Renal cortex interstitium (tissue), 11 donors: Measurements from ENCODE around the gene VEZT. TPM values are rescaled to one million over a fixed set of nuclear protein-coding genes. Genes with fewer than 3 reads are reported as not detected.
"Not testable (repeated sequence)": the region's sequence is repeated elsewhere in the genome, so short reads cannot be mapped to it uniquely, and the experiment has no call there.

Experiments
- DNase-seq, 11 donors: peaks; one replicate each; pipeline ENCODE4 v3.0.0-alpha.2; 2013; ENCODE audit warnings: low read depth in 9 of 11, low spot score in 4 of 11; ENCODE audit errors: extremely low read depth in 1 of 11
- polyA plus RNA-seq, 3 donors: library from polyadenylated mRNA; unstranded; fragments of 120-200 nt; gene quantifications; one replicate each; pipeline ENCODE4 v1.2.1, GENCODE V29; 2013; ENCODE audit not compliant: insufficient read length in 3 of 3

VEZT gene
- polyA plus RNA-seq, 3 donors: 65.3 to 80.1 (median 76.6) TPM

DNA sequence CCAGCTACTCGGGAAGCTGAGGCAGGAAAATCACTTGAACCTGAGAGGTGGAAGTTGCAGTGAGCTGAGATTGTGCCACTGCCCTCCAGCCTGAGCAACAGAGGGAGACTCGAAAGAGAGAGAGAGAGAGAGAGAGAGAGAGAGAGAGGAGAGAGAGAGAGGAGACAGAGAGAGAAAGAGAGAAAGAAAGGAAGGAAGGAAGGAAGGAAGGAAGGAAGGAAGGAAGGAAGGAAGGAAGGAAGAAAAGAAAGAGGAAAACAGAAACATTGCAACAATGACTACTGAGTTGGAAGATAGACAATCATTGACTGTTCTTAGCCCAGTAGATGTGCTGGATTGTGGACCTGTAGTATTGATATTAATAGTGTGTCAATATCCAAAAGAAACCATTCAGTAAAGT lies 22.2 kb downstream of the VEZT start:
- DNase-seq: not testable (repeated sequence)

DNA sequence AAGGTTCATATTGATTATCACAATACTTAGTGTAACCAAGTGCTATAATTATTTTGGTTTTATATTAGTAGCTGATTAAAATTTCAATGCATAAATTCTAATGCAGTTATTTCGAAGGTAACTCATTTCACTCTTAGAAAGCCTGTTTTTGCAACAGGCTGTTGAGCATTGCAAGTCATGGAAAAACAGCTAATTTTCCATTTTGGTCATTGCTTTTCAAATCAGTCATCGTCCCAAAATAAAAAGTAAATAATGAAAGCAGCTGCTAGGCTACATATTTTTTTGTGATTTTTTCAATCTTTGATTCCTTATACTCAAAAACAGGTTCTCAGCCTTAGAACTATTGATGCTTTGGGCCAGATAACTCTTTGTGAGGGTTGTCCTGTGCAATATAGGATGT lies 22.9 kb downstream of the VEZT start:
- no peak for DNase-seq

DNA sequence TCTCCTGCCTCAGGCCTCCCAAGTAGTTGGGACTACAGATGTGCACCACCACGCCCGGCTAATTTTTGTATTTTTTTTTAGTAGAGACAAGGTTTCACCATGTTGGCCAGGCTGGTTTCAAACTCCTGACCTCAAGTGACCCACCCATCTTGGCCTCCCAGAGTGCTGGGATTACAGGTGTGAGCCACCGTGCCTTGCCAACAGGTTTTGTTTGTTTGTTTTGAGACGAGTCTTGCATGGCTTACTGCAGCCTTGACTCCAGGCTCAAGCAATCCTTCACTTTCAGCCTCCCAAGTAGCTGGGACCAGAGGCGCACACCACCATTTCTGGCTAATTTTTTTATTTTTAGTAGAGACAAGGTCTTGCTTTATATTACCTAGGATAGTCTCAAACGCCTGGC lies 23.5 kb downstream of the VEZT start:
- DNase-seq: not testable (repeated sequence)

DNA sequence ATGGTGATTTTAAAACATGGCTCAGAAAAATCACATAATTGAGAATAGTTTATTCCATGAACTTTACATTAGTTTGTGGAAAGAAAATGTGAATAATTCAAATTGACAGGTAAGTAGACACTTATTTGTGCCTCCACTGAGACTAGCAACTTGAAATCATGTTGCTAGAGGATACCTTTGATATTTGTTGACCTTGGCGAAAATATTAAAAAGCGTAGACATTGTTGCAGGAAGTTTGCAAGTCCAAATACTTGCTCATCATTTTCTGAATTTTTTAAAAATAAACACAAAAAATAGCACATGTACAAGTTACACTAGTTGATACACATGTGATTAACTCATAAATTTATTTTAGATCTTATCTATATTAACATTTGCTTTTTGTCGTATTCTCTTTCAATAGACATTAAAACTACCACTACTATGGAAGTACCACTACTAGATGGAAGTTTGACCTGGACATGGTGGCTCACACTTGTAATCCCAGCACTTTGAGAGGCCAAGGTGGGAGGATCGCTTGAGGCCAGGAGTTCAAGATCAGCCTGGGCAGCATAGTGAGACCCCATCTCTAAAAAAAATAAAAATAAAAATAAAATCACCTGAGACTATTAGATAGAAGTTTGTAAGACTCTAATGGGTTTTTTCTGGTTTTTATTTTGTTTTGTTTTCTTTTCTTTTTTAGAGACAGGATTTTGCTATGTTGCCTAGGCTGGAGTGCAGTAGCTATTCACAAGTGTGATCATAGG lies 24.3 kb downstream of the VEZT start:
- no peak for DNase-seq

DNA sequence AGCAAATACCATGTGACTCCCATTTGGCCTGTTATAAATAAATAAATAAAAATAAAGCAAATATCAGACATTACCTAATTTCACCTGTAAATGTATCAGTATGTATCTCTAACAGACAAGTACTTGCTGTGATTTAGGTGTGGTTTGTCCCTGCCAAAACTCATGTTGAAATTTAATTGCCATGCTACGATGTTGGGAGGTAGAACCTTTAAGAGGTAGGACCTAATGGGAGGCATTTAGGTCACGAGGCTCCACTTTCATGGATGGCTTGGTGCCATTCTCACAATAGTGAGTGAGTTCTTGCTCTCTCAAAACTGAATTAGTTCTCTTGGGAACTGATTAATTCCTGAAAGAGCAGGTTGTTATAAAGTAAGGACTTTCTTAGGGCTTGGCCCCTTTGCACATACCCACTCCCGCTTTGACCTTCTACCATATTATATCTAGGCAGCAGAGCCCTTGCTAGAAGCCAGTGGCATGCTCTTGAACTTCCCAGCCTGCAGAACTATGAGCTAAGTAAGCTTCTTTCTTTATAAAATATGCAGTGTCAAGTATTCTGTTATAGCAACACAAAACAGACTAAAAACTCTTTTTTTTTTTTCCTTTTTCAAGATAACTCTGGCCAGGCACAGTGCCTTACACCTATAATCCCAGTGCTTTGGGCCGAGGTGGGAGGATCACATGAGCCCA lies 26.0 kb downstream of the VEZT start:
- DNase-seq: no peak

DNA sequence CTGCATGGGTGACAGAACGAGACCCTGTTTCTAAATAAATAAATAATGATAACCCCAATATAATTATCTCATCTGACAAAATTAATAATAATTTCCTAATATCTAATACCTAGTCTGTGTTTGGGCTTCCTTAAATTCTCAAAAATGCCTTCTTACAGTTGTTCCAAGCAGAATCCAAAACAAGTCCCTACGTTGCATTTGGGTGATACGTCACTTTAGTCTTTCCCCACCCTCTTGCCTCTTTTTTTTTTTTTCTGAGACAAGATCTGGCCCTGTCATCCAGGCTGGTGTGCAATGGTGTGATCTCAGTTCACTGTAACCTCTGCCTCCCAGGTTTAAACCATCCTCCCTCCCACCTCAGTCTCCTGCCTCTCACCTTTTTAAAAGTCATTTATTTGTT lies 26.7 kb downstream of the VEZT start:
- DNase-seq: no peak

DNA sequence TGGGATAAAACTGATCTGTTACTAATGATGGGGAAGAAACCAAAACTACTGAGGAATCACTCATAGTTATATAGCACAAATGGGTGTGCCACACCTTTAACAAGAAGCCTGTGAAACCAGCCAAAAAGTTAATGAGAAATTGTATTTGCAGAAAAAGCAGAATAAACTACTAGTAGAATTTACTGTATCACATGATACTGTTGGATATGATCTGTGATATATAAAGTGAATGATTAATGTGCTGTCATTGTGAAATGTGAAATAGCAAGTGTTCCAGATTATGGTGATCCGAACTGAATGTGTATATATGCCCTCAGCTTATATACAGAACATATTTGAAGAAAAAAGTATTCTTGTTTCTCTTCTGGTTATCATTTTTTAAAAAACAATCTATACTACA lies 30.5 kb downstream of the VEZT start:
- DNase-seq: no peak

DNA sequence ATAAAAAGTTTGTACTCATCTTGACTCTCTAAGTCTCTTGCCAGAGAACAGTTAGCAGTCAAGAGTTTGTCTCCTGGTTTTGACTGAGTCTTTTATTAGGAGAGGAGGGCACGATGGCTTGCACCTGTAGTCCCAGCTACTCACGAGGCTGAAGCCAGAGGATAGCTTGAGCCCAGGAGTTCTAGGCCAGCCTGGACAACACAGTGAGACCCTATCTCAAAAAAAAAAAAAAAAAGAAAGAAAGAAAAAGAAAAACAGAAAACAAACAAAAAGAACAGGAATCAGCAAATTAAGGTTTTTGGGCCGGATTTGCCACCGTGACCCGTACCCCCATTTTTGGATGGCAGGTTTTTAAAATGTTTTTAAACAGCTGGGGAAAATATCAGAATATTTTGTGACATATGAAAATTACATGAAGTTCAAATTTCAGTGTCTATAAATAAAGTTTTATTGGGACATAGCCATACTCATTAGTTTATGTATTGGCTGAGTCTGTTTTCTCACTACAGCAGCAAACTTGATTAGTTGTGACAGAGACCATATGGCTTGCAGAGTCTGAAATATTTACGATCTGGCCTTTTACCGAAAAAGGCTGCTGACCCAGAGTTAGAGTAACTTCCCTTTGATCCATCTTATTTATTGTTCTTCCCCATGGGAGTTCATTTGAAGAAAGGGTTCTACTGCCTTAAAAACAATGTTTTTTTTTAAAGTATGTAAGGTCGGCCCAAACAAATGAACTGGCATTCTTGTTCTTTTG lies 31.2 kb downstream of the VEZT start:
- peak; percentile 40 to 80 (median 57) for DNase-seq

DNA sequence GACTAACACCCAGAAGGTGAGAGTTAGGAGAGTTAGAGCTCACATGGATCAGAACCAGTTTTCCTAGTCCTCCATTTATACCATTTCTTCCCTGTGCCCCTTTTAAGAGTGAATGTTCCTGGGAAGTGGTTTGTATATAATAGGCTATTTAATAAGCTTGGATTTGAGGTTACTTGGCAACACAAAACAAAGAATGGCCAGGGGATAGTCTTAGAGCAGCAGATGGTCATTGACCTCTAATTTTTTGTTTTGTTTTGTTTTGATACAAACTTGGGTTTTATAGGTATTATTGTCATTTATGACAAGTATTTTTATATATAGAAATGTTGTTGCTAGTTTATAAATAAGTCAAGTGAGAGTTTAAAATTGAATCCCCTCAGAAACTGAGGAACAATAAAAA lies 35.8 kb downstream of the VEZT start:
- DNase-seq: no peak

DNA sequence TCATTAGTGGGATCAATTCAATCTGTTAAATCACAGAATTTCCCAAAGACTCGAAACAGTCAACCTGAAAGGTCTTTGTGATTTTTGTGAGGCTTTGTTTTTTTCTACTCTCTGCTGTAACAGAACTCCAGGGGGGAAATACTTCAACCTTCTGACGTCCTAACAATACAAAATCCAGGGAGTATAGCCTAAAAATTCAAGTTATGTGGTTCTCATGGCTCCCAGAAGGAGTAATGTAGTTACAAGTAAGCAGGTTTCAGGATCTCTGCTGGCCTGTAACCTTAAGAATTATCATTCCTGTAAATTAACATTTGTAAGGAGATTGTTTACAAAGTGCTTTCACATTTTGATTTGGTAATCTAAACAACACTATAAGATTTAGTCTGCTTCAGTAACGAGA lies 39.9 kb downstream of the VEZT start:
- DNase-seq: no peak

DNA sequence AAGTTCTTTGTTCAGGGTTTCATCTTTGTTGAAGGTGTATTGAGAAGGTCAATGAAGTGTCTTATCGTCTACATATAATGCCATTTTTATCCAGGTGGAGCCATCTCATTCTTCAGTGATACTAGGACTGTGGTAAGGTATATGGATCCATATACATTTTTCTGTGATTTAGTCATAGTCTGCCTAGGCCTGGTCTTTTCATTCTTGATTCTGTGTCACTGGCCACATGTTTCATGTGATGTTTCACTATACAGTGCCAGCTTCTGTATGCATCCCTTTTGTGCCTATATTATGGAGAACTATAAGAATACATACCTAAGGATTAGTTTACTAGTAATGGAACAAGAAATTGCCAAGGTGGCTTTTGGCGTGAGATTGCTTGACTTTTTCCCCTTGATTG lies 40.5 kb downstream of the VEZT start:
- DNase-seq: no peak

DNA sequence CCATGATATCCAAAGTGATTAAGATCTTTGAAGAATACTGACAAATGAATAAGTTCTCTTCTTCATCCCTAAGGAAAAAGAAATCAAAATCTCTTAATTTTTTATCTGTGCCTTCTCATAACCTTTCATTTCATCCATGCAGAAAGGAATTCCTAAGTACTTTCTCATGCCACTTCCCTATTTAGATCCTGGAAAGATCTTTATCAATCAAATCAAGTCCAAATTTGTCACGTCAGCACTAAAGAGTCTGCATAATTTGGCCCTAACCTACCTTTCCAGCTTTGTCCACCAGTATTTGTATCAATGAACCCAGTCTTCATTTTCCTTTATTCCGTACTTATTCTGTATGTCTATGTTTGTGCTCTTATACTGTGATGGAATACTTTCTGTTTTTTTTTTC lies 41.2 kb downstream of the VEZT start:
- DNase-seq: no peak

DNA sequence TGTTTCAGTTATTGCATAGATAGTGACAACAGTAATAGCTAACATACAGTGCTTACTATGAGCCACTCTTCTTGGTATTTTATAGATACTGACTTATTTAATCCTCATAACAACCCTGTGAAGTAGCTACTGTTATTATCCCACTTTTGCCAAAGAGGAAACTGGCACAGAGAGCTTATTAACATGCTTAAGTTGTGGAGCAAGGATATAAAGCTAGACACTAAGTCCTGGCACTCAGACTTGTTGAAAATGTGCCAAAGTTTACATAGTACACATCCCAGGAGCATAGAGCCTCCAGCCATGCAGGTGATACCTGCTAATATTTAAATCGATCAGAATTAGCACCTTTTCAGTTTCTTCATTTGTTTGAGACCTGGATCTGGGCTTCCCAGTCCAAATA lies 41.8 kb downstream of the VEZT start:
- no peak for DNase-seq

DNA sequence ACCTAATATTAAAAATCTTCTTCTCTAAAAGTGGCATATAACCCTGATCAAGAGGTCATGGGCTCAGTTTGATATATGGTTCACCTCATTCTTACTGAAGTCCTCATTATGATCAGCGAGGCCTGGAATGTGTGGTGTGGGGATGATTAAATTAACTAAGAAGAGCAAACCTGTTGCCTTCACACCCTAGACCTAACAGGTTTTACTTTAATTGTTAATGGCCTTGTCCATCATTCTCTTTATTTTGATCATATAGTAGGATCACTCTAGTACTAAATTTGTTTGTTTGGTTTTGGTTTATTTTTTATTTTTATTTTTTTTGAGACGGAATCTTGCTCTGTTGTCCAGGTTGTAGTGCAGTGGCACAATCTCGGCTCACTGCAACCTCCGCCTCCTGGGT lies 43.5 kb downstream of the VEZT start:
- no peak for DNase-seq

DNA sequence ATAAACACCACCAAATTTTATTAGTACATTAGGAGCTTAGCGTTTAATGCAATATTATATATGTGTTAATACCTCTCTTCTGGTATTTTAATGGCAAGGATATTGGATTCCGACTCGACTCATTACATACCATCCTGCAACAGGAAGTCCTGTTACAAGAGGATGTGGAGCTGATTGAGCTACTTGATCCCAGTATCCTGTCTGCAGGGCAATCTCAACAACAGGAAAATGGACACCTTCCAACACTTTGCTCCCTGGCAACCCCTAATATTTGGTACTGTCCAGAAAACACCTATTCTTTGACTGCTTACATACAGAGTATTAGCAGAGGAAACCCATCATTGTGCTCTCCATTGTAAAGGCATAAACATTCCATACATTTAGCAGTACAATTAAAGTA lies 45.2 kb downstream of the VEZT start:
- peak in 1 of 11 donors; percentile 9 for DNase-seq

DNA sequence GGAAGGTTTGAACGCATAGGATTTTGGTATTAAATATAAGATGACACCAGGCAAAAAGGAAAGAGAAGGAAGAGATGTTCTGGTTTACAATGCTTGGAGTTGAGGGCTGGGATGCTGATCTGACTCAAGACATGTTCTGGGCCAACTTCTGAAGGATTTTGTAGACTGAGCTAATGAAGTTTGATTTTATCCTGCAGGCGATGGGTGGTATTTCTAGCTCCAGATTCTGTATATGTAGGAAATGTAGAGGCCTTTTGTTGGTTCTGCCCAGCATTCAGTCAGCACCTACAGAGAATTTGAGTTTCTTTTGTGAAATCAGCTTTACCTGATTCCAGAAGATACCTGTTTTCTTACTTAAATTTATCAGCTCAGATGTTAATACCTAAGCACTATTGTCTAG lies 48.2 kb downstream of the VEZT start:
- no peak for DNase-seq

DNA sequence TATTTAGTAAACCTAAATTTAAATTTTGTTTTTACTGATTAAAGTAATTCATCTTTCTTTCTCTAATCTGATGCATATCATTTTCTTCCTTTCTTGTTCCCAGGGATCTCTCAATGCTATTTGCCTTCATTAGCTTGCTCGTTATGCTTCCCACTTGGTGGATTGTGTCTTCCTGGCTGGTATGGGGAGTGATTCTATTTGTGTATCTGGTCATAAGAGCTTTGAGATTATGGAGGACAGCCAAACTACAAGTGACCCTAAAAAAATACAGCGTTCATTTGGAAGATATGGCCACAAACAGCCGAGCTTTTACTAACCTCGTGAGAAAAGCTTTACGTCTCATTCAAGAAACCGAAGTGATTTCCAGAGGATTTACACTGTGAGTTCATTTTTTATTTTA lies 48.6 kb downstream of the VEZT start:
- DNase-seq: no peak

DNA sequence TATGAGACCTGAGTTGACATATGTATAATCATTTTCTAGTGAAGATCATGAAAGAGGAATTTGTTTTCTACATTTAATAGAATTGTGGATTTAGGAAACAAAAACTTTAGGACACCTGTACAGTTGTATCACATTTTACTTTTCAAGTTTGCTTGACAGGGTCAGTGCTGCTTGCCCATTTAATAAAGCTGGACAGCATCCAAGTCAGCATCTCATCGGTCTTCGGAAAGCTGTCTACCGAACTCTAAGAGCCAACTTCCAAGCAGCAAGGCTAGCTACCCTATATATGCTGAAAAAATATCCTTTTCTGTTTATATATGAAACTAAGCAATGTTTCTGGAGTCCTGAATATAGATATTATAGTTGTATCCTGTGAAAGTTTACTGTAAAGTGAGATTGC lies 52.3 kb downstream of the VEZT start:
- no peak for DNase-seq

DNA sequence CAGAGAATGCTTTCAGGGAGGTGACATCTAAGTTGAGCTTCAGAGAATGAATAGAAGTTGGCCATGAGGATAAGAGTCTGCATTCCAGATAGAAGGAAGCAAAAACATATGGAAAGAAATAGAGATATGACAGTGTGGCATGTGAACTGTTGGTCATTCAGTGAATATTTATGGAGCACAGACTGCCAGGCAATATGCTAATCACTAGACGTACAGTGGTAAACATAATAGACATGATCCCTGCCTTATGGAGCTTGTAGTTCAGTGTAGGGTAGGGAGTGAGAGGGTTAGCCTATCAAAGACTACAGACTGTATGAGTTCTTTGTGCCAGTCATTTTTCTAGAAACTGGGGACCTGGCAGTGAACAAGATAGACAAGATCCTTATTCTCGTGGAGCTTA lies 53.9 kb downstream of the VEZT start:
- no peak for DNase-seq

DNA sequence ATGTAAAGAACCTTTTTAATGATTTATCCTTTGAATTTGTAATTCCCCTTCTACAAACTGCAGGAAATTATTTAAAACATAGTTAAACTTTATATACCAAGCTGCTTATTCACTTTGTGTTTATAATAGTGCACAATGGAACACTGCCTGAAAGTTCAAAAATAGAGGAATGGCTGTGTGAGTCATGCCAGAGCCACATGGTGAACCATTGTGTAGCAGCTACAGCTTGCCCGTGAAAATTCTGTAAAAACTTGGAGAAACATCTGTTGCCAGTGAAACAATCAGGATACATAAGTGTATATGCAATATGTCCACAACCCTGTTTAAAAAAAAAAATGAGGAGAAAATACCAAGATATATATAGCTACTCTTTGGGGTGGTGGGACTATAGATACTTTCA lies 59.5 kb downstream of the VEZT start:
- DNase-seq: no peak
